A549 (cell line): ENCODE results near the gene PLXNA3.

Experiments used
- CBX2 ChIP-seq: fragments of 200-600 bp; sonication (generic); IDR thresholded peaks from 2 replicates; pipeline ENCODE4 v1.6.1; 2016; ENCODE audit warnings: low read depth, mild to moderate bottlenecking, borderline replicate concordance
- CTCF ChIP-seq: fragments of >200 bp; sonication (Bioruptor Twin); formaldehyde crosslinking; IDR thresholded peaks from 3 replicates; pipeline ENCODE4 v1.5.1; 2016
- ELK1 ChIP-seq: fragments of 150-350 bp; IDR thresholded peaks from 2 replicates; pipeline ENCODE4 v1.6.1; 2014; ENCODE audit warnings: low read depth, mild to moderate bottlenecking, low read length
- HDAC2 ChIP-seq: fragments of 200-600 bp; sonication (generic); IDR thresholded peaks from 2 replicates; pipeline ENCODE4 v1.6.1; 2016
- MYC ChIP-seq: IDR thresholded peaks from 2 replicates; pipeline ENCODE4 v1.6.1; 2012; ENCODE audit warnings: mild to moderate bottlenecking, inconsistent platforms, low read length, improper control_type of control experiment, borderline replicate concordance
- POLR2A ChIP-seq: IDR thresholded peaks from 2 replicates; pipeline ENCODE4 v1.6.1; 2012; ENCODE audit warnings: mild to moderate bottlenecking, low read length
- RAD21 ChIP-seq, 2 experiments: fragments of >200 bp in 1 of 2; sonication (Bioruptor Twin) in 1 of 2; formaldehyde crosslinking in 1 of 2; IDR thresholded peaks in 1 of 2; conservative IDR thresholded peaks in 1 of 2; 2 replicates in 1 of 2; 3 replicates in 1 of 2; pipeline ENCODE4 v1.6.1; 2012 to 2018; ENCODE audit warnings: inconsistent platforms in 1 of 2

GRCh38 chrX:154471839-154472684, 14.0 kb downstream of the PLXNA3 start:
- TF ChIP-seq POLR2A (no peak), MYC (no peak), RAD21 (conservative IDR thresholded peaks at IDR 0.05 in 1 of 2, IDR thresholded peaks at IDR 0.05 in 1 of 2) (no peak), CBX2 (no peak), ELK1 (no peak), HDAC2 (no peak), CTCF (no peak)
